Spleen (tissue), 11 donors: ENCODE measurements around the gene FKRP. TPM values are rescaled to one million over a fixed set of nuclear protein-coding genes. Genes with fewer than 3 reads are reported as not detected.

Experiments used
- DNase-seq: peaks from one replicate; pipeline ENCODE4 v3.0.0-alpha.2; 2020
- H3K27ac ChIP-seq, 8 donors: fragments of 200-600 bp; sonication (generic) in 7 of 8; 1 replicate in 4 of 8; 2 replicates in 4 of 8; pipeline versions ENCODE4 v1.5.0 to v1.8.0; 2016 to 2021; ENCODE audit warnings: inconsistent platforms in 4 of 8, mild to moderate bottlenecking in 4 of 8, moderate library complexity in 1 of 8
- H3K27me3 ChIP-seq, 7 donors: fragments of 200-600 bp; sonication (generic) in 6 of 7; replicated peaks in 1 of 7; 1 replicate in 4 of 7; 2 replicates in 3 of 7; pipeline versions ENCODE4 v1.5.0 to v1.8.0; 2016 to 2021; ENCODE audit warnings: inconsistent platforms in 3 of 7, mild to moderate bottlenecking in 1 of 7
- H3K36me3 ChIP-seq, 6 donors: fragments of 200-600 bp; sonication (generic) in 5 of 6; 1 replicate in 4 of 6; 2 replicates in 2 of 6; pipeline versions ENCODE4 v1.5.0 to v1.8.0; 2016 to 2021; ENCODE audit warnings: inconsistent platforms in 2 of 6
- H3K4me1 ChIP-seq, 6 donors: fragments of 200-600 bp; sonication (generic) in 5 of 6; 1 replicate in 3 of 6; 2 replicates in 3 of 6; pipeline versions ENCODE4 v1.5.0 to v1.8.0; 2016 to 2021; ENCODE audit warnings: inconsistent platforms in 3 of 6
- H3K4me3 ChIP-seq, 8 donors: fragments of 200-600 bp; sonication (generic) in 7 of 8; 1 replicate in 4 of 8; 2 replicates in 4 of 8; pipeline versions ENCODE4 v1.5.0 to v1.8.0; 2016 to 2021; ENCODE audit warnings: inconsistent platforms in 4 of 8, mild to moderate bottlenecking in 4 of 8, moderate library complexity in 2 of 8
- H3K9me3 ChIP-seq, 8 donors: fragments of 200-600 bp; sonication (generic) in 7 of 8; 1 replicate in 4 of 8; 2 replicates in 4 of 8; pipeline versions ENCODE4 v1.5.0 to v1.8.0; 2016 to 2021; ENCODE audit warnings: inconsistent platforms in 4 of 8
- POLR2A ChIP-seq, 3 donors: fragments of 450-650 bp; IDR thresholded peaks; one replicate each; pipeline ENCODE4 v1.5.1; 2017; ENCODE audit warnings: antibody characterized with exemption in 3 of 3, mild to moderate bottlenecking in 1 of 3
- POLR2AphosphoS5 ChIP-seq, 3 donors: sonication (generic); formaldehyde crosslinking; IDR thresholded peaks; one replicate each; pipeline ENCODE4 v1.5.1; 2017; ENCODE audit warnings: antibody characterized with exemption in 3 of 3
- WGBS, 5 donors: extraction: QIAGEN DNeasy Blood & Tissue Kit in 3 of 5; methylation state at CpG; one replicate each; pipeline versions ENCODE4 v1.1.5 to v1.1.7; 2013 to 2018; 5-methylcytosine and 5-hydroxymethylcytosine counted together
- intact Hi-C: fragments of 100-400 bp; cut with DNase I; formaldehyde crosslinking; loops from one replicate; pipeline ENCODE4 v1.15.0; 2023; ENCODE audit warnings: low total_unique reads
- polyA plus RNA-seq, 3 donors: library from polyadenylated mRNA; stranded (reverse); fragments of 200-250 nt; gene quantifications; one replicate each; pipeline ENCODE4 v1.2.1, GENCODE V29; 2013
- total RNA-seq, 7 donors: library from RNA; depleted of rRNA in 3 of 7; stranded (reverse); fragments of >200 nt in 3 of 7; fragmentation: NEBNext Ultra II Directional in 4 of 7; extraction: Animal tissue kit (Norgen Biotek cat#: 25700) in 4 of 7; gene quantifications; one replicate each; pipeline versions ENCODE4 v1.1.0 to v1.2.1, GENCODE V29; 2016 to 2021
- TF ChIP-seq, protein P1 (sequence below), 11 experiments: fragments of 200-600 bp in 7 of 11; fragments of 450-650 bp in 4 of 11; sonication (generic) in 4 of 11; IDR thresholded peaks in 8 of 11; conservative IDR thresholded peaks in 3 of 11; 1 replicate in 7 of 11; 2 replicates in 4 of 11; pipeline versions ENCODE4 v1.4.0 to v1.8.0; 2016 to 2021; ENCODE audit warnings: antibody characterized with exemption in 11 of 11, inconsistent platforms in 4 of 11, mild to moderate bottlenecking in 1 of 11
- donor health status: healthy with polysubstance abuse.
- donor health status: DM: no; HTN: no; CAD: no; lungs with moderate emphysema.
- donor health status: DM: no; HTN: no; CAD: no.
- donor health status: Bipolar disorder and iron deficiency.
- donor health status: healthy.
- donor health status: DM: no; HTN: no; CAD: no.
- donor health status: DM: yes; HTN: yes; CAD: no.

FKRP gene
- total and polyA plus RNA-seq, 10 donors: 5.3 to 24.8 (median 18.8) TPM

GRCh38 chr19:46782355-46783019 is 36.6 kb downstream of the FKRP start:
- no peaks in the 10 kb centered on the region for H3K27me3 ChIP-seq
- no peaks in the 10 kb centered on the region for H3K9me3 ChIP-seq
- H3K36me3 ChIP-seq: peaks cover 0 to 67% (median 50%) of the 10 kb centered on the region in 6 donors
- TF ChIP-seq POLR2AphosphoS5 (IDR thresholded peaks at IDR 0.05) (no peak), POLR2A (IDR thresholded peaks at IDR 0.05) (no peak)
- TF ChIP-seq, protein P1, sequence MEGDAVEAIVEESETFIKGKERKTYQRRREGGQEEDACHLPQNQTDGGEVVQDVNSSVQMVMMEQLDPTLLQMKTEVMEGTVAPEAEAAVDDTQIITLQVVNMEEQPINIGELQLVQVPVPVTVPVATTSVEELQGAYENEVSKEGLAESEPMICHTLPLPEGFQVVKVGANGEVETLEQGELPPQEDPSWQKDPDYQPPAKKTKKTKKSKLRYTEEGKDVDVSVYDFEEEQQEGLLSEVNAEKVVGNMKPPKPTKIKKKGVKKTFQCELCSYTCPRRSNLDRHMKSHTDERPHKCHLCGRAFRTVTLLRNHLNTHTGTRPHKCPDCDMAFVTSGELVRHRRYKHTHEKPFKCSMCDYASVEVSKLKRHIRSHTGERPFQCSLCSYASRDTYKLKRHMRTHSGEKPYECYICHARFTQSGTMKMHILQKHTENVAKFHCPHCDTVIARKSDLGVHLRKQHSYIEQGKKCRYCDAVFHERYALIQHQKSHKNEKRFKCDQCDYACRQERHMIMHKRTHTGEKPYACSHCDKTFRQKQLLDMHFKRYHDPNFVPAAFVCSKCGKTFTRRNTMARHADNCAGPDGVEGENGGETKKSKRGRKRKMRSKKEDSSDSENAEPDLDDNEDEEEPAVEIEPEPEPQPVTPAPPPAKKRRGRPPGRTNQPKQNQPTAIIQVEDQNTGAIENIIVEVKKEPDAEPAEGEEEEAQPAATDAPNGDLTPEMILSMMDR (IDR thresholded peaks at IDR 0.05 in 8 of 11, conservative IDR thresholded peaks at IDR 0.05 in 3 of 11): no peak
- no peak for DNase-seq
- no peak overlapping the region for H3K4me3 ChIP-seq
- intact Hi-C loops: no loop called here
- H3K27ac ChIP-seq: peak overlapping the region in 1 of 8 donors; percentile 7
- 92 to 97% (median 94%) methylated on average over 7 of the region's 7 CpGs for WGBS, 5 donors
- H3K4me1 ChIP-seq: peaks cover 15 to 78% (median 51%) of the 10 kb centered on the region in 6 donors

GRCh38 chr19:46783670-46784069 is 37.8 kb downstream of the FKRP start:
- 76 to 98% (median 89%) methylated on average over 2 of the region's 2 CpGs for WGBS, 5 donors
- DNase-seq: no peak
- intact Hi-C loops: no loop called here

GRCh38 chr19:46784262-46785053 is 38.6 kb downstream of the FKRP start:
- intact Hi-C loops: no loop called here
- H3K36me3 ChIP-seq: peaks cover 0 to 48% (median 34%) of the 10 kb centered on the region in 6 donors
- no peaks in the 10 kb centered on the region for H3K27me3 ChIP-seq
- peak overlapping the region in 7 of 8 donors; percentile 46 to 94 (median 85) for H3K27ac ChIP-seq
- no peaks in the 10 kb centered on the region for H3K9me3 ChIP-seq
- 25 to 43% (median 32%) methylated on average over 11 to 17 of the region's 17 CpGs for WGBS, 5 donors
- TF ChIP-seq, protein P1 (IDR thresholded peaks at IDR 0.05 in 8 of 11, conservative IDR thresholded peaks at IDR 0.05 in 3 of 11): peak in 5 of 11 experiments; percentile 7 to 46 (median 31)
- TF ChIP-seq POLR2AphosphoS5 (IDR thresholded peaks at IDR 0.05): peak; percentile 75 to 83 (median 76)
- no peak for TF ChIP-seq POLR2A (IDR thresholded peaks at IDR 0.05)
- peaks cover 19 to 79% (median 56%) of the 10 kb centered on the region in 6 donors for H3K4me1 ChIP-seq
- DNase-seq: peak; percentile 90
- H3K4me3 ChIP-seq: peak overlapping the region; percentile 7 to 93 (median 68)

More at GRCh38 chr19:46783670-46784069, 37.8 kb downstream of the FKRP start:
- H3K9me3 ChIP-seq: no peaks in the 10 kb centered on the region
- no peaks in the 10 kb centered on the region for H3K27me3 ChIP-seq
- H3K36me3 ChIP-seq: peaks cover 0 to 56% (median 41%) of the 10 kb centered on the region in 6 donors
- TF ChIP-seq POLR2AphosphoS5 (IDR thresholded peaks at IDR 0.05) (no peak), POLR2A (IDR thresholded peaks at IDR 0.05) (no peak)
- TF ChIP-seq, protein P1 (IDR thresholded peaks at IDR 0.05 in 8 of 11, conservative IDR thresholded peaks at IDR 0.05 in 3 of 11): no peak
- peaks cover 15 to 80% (median 52%) of the 10 kb centered on the region in 6 donors for H3K4me1 ChIP-seq
- H3K4me3 ChIP-seq: peak overlapping the region in 2 of 8 donors; percentile 88 to 93
- H3K27ac ChIP-seq: peak overlapping the region in 6 of 8 donors; percentile 46 to 94 (median 88)
